ENCODE data around the gene ATG13.

DNA sequence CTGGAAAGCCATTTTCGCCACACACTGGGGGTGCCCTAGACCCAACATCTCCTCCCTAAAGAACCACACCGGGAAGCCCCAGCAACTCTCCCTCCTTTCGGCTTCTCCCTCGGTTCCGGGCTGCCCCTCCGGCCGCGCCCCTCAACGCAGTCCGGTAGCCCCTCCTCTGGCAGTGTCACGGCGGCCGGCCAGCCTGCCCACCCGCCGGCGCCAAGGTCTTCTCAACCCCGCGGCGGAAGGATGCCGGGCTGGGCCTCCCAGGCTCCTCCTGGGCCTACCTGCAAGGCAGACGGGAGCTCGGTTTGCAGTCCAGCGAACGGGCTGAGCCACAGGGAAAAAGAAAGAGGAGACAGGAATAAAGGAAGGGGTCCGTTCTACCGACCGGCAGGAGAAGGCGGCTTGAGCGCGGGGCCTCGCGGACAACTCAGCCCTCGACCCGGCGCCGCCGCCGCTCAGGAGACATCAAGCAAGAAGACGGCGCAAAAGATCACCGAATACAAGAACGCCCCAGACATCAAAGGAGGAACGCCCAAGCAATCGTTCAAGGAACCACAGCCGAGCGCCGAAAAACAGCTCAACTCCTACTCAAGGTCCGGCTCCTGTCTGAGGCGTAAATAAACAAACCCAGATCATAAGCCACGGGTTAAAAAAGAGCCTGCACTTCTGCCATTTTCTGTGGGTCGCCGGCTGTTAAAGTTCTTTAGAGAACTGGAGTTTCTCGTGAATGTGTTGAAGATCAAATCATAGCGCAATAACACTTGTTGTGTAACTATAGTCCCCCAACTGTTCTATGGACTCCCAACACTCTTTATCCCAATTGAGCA, 23.6 kb upstream of the ATG13 start, which contains the start of gene AMBRA1:
- TF ChIP-seq, protein P1, sequence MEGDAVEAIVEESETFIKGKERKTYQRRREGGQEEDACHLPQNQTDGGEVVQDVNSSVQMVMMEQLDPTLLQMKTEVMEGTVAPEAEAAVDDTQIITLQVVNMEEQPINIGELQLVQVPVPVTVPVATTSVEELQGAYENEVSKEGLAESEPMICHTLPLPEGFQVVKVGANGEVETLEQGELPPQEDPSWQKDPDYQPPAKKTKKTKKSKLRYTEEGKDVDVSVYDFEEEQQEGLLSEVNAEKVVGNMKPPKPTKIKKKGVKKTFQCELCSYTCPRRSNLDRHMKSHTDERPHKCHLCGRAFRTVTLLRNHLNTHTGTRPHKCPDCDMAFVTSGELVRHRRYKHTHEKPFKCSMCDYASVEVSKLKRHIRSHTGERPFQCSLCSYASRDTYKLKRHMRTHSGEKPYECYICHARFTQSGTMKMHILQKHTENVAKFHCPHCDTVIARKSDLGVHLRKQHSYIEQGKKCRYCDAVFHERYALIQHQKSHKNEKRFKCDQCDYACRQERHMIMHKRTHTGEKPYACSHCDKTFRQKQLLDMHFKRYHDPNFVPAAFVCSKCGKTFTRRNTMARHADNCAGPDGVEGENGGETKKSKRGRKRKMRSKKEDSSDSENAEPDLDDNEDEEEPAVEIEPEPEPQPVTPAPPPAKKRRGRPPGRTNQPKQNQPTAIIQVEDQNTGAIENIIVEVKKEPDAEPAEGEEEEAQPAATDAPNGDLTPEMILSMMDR (IDR thresholded peaks at IDR 0.05), result no peak
- TF ChIP-seq POLR2A (IDR thresholded peaks at IDR 0.05), result peak in 1 of 2 donors; percentile 31
- TF ChIP-seq POLR2AphosphoS5 (IDR thresholded peaks at IDR 0.05; ENCODE audit: insufficient read depth in 1 of 2, low read depth in 1 of 2), result peak; percentile 82 to 90
